Activated CD8-positive, alpha-beta memory T cell treated with anti-CD3 and anti-CD28 coated beads for 1 hour (primary cell): ENCODE data around the gene ZBTB48.
"Not testable (repeated sequence)": the region's sequence is repeated elsewhere in the genome, so short reads cannot be mapped to it uniquely, and the experiment has no call there.

Source experiments
- DNase-seq, 2 donors: peaks; one replicate each; pipeline ENCODE4 v3.0.0-alpha.2; 2020; ENCODE audit warnings: low read depth in 1 of 2; ENCODE audit errors: extremely low read depth in 1 of 2

ZBTB48 gene

DNA sequence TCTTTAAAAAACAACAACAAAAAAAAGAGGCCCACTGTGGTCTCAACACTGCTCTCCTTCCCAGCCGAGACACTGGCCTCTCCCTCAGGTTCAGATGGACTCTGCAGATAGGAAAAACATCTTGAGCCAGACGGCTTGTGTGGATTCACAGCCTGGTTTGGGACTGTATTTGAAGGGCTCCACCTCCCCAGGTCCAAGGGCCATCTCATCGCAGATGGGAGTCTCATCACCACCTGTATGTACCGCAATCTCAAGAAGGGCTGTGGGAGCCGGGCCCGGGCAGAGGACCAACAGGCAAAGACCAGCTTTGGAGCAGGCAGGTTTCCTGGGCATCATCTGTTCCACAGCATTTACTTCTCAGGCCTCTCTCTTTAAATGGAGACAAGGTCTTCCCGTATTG lies 10.3 kb downstream of the ZBTB48 start:
- DNase-seq, result no peak

DNA sequence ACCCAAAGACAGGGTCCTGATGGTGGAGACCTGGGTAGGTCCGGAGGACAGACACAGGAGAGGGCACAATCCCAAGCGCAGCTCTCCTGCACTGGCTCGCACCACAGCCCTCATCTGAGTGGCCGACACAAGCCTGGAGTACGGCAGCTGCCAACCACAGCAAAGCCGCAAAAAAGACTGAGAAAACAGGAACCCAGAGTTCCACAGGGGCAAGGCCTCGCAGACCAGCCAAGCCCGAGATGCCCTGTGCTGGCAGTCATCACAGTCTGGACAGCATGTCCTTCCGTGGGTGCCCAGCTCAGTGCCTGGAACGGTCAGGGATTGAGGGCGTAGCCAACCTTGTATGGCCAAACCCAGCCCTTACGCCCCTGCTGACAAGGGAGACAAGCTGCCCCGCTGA lies 11.4 kb downstream of the ZBTB48 start:
- DNase-seq, result no peak

DNA sequence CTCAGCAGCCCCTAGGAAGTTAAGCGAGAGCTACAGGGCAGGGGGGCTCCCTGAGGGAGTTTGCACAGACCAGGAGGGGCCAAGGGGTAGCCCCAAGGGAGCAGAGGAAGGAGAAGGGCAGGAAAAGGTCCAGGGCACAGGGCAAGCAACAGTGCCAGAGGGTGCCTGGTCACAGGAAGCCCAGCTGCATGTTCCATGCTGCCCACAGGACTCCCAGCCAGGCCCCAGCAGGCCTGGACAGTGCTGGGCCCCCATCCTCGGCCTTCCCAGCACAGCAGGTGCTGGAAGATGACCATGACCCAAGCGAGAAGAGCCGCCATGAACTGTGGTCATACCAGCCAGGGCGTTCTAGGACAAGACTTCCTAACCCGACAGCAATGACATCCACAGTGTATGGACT lies 11.8 kb downstream of the ZBTB48 start:
- DNase-seq, result no peak

DNA sequence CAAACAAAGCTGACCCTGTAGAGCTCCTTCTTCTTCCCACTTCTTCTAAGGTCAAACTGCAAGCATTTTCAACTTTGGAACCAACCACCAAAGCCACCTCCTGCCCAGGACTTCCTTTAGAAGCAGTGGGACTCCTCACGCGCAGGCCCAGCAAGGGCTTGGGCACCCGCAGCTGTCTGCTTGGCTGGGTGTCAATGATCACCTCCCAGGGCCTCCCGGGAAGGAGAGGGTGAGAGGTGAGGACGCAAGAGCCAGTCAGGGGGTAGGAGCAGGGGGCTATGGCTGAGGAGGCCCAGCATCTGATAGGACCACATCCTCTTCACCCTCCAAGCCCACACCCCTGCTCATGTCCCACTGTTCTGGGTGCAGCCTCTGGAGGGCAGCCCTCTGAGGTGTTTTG lies 12.6 kb downstream of the ZBTB48 start:
- DNase-seq, result no peak

DNA sequence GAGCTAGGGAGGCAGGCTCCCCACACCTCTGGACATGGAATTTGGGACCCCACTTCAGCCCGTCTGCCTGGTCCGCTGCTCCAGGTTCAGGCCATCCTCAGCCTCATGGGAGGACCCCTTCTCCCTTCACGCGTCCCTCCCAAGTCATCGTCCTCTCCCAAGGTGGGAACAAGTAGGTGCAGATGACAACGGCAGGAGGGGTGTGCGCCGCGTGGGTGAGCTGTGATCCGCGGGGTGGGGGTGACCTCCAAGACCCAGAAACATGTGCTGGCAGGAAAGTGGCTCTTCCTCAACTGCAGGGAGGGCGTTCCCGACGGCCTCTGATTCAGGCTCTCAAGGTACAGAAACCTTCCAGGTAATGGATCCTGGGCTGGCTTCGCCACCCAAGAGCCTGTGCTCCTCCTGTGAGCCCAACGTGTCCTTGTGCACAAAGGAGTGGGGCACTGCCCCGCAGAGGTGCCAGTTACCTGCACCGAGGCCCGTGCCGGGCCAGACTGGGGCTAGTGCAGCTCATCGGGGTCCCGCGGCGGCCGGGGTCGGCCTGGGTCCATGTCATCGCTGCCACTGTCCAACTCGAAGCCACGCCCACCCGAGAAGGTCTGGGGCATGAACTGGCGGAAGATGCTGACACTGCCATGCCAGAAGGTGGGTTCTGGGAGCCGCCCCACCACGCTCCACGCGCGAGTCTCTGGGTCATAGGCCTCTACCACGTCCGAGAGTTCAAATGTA lies 13.2 kb downstream of the ZBTB48 start:
- DNase-seq, result no peak

DNA sequence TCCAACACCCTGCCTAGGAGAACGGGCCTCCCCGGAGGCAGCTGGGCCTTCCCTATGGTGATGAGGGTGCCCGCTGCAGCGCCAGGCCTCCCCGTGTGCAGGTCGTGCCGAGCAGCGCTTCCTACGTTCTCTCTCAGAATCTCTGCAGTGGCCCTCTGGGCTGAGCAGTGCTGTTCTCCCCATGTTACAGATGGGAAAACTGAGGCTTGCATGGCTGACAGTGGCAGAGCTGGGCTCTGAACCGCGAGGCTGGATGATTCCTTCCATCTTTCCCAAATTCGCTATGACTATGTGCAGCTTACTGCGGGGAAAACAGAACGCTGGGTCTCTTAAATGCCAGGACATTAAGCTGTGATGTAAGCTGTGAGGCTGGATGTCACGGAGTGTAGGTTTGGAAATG lies 14.0 kb downstream of the ZBTB48 start:
- no peak for DNase-seq

DNA sequence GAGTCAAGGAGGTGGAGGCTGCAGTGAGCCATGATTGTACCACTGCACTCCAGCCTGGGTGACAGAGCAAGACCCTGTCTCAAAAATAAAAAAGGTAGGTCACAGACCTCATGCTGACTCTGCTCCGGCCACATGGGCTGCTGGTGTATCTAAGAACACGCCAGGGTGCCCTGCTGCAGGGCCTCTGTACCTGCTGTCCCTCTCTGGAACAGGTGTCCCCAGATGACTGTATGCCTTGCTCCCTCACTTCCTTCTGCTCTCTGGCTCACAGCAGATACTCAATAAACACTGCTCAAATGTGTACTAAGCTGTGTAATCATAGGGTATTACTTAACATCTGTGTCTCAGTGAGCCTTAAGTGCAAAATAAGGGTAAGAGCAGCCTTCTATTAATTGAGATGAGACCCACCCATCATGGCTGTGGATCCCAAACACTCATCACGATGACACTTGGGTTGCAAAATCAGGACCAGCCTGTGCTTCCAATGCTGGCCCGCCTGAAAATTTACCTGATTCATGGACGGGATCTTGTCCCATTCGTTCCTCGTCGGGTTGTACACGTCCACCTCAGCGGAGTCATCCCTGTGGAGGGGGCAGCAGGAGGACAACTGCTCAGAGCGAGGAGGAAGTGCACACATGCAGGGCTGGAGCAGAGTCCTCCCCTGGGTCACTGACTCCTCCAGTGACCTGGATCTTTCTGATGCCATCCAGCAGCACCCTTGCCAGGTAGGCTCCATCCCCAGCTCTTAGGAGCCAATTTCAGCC lies 15.4 kb downstream of the ZBTB48 start:
- DNase-seq, result no peak

DNA sequence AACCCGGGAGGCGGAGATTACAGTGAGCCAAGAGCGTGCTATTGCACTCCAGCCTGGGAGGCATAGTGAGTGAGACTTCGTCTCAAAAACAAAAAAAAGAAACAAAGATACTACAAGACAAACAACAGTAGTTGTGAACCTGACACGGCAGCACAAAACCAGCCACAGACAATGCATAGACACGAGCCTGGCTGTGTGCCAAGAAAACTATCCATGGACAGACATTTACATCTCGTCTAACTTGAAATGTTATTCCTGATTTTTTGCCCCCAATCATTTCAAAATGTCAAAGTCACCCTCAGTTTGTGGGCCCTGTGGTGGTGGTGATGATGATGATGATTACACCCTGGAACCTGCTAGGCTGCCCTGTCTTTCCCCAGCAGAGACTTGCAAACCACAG lies 16.6 kb downstream of the ZBTB48 start:
- DNase-seq, result no peak

DNA sequence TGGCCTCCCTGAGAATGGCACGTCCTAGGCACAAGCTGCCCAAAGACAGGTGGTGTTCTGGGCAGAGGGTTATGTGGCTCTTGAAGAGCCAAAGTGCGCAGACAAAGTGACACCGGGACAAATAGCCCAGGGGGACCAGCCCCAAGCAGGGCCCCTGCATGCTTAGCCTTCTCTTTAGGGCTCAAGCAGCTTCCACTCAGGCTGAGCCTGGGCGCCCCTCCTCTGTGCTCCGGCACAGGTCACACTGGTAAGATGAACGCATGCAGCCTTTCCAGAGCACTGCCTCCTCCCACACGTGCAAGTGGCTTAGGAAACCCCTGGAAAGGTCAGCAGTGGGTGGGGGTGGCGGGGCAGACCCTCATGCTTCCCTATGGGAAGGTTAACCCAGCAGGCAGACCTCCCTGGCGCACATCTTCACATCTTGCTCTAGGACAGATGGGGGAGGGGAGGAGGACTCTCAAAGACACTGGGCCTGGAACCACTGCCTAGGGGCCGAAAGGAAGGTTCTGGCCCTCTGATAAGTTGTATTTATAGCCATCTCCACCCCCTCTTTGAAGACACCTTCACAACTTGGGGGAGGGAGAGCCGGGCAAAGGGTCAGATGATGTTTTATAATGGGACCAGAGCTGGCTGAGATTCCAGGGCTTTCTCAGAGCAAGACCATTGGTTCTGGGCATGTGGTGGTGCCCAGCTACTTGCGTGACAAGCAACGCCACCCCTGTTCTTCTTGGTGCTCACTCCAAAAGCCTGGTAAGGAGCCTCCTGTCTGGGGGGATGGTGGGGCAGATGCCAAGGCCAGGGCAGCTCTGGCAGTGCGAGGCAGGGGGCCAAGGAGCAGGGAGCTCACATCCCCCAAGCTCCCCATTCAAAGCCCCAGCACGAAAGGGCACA lies 17.3 kb downstream of the ZBTB48 start:
- DNase-seq, result no peak

DNA sequence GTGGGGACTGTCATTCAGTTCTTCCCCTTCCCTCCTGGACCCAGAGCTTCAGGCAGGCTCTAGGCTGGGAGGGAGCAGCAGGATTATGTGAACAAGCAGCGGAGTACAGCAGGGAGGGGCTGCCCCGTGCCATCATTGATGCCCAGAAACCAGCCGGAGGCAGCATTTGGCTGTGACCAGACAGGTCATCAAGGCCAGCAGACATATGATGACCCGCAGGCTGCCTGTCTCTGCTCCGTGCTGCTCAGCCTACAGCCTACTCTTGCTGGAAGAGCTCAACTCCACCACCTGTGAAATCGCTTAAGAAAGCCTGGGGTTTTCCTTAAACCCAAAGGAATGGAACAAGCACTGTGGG lies 18.0 kb downstream of the ZBTB48 start:
- DNase-seq, result no peak

DNA sequence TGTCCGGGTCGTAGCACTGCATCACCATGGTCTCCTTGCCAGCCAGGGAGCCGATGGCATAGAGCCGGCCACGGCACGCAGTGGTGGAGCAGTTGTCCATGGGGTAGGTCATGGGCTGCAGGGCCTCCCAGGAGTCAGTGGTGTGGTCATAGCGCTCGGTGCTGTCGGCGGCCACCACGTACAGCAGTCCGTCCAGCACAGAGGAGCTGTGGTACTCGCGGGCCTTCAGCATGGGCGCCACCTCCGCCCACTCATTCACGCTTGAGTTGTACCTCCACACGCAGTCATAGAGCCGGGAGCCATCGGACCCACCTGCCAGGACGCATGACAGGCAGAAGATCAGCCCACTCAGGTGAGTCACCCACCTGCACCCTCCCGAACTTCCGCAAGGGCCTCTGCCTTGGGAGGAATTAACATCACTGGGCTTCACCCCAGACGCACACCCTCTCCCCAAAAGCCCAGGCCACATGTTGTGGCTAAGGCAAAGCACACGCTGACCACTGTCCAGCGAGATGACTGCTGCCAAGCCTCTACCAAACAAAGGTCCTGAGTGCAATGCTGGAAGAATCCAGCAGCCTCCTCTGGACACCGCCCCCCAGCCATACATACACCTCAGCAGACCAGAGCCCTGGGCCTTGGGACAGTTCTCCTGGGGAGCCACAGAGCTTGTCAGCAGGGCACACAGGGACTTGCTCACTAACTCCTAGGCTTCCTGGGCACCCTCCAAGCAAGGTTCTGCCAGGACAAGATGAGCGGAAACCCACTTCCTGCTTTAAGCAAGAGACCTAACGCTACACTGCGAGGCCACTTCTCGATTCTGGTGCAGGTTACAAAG lies 19.6 kb downstream of the ZBTB48 start:
- no peak for DNase-seq

DNA sequence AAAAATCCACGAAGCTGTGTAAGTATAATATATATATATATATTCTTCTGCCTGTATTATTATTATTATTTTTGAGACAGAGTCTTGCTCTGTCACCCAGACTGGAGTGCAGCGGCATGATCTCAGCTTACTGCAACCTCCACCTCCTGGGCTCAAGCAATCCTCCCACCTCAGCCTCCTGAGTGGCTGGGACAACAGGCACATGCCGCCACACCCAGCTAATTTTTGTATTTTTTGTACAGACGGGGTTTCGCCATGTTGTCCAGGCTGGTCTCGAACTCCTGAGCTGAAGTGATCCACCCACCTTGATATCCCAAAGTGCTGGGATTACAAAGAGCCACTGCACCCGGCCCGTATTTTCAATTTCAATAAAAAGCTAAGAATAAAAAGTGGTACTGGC lies 20.2 kb downstream of the ZBTB48 start:
- not testable (repeated sequence) for DNase-seq

DNA sequence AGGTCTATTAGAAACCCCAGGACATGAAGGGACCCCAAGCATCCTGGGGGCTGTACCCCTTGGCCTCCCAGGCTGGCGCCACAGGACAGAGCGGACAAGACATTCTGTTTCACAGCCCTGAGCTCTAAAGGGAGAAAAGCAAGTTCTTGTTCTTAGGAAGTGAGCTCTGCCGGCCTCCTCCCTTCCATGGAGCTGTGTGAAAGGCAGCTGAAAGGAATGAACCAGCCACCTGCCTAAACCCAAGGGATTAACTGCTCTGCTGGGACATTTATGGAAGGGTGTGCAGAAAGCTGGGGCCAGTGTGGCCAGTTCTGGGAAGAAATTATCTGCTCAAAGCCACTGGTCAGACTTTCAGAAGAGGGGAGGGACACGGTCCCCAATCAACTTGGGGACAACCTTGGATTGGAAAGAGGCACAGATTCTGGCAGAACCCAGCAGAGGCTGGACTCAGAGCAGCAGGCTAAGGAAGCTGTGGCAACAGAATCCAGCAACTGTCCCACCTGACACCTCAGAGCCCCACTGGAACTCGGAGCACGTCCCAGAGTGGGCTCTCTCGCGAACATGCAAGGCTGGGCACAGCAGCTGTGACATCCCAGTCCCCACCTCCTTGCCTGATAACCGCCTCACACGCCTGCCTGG lies 20.7 kb downstream of the ZBTB48 start:
- DNase-seq, result no peak

DNA sequence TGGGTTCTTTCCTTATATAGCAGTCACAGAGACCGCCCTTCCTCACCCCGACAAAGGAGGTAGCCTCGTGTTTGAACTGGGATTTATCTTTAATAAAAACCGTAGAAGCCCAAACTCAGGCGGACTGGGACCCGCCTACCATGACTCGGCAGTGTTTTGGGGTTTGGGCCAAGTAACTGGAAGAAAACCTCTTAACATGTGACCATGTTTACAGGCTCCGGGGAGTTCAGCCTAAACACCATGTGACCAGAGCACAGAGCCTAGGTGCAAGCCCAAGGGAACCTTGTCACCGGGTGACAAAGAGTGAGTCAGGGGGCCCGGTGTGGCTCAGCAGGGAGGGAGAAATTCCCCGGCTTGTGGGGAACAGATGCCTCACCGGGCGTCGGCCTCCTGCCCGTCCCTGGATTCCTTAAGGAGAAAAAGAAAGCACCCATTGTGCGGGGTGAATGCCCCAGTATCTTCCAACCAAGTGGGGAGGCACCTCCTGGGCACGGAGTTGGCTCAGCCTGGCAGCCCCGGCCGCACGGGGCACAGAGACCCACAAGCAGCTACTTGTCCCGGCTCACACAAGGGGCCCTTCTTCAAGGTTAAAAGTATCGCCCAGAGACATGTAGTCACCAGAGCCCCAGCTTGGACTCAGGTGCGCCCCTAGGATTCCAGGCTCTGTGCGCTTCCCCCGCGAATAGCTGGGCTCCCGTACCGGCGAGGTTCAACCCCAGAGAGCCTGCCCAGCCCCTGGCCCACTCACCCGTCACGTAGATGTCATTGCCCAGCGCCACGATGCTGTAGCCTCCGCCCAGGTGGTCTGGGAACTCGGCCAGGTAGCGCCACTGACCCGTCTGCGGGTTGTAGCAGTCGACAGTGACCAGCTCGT lies 21.5 kb downstream of the ZBTB48 start:
- no peak for DNase-seq

DNA sequence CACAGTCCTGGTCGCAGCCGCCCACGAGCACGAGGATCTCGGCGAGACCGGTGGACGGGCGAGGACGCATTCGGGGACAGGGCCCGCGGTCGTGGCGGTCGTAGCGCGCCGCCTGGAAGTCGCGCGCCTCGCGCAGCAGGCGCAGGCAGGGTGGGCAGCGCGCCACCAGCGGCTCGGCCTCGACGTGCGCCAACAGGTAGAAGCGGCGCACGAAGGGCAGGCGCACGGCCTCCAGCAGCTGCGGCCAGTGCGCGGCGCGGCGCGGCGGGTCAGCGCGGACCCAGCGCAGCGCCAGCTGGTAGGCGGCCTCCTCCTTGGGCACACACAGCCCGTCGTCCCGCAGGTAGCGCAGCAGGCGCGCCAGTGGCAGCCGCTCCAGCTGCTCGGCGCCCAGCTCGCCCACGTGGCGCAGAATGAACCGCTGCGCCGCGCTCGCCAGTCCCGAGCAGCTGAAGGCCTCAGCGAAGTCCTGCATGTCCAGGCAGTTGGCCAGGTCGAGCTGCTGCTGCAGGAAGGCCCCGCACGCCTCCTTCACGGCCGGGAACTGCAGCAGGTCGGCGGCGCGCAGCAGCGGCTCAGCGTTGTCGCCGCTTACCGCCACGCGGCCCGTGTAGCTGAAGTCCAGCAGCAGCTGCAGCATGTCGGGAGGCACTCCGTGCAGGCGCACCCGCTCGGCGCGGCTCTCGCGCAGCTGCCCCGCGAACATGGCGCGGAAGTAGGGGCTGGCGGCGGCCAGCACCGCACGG lies 22.3 kb downstream of the ZBTB48 start:
- DNase-seq, result no peak

DNA sequence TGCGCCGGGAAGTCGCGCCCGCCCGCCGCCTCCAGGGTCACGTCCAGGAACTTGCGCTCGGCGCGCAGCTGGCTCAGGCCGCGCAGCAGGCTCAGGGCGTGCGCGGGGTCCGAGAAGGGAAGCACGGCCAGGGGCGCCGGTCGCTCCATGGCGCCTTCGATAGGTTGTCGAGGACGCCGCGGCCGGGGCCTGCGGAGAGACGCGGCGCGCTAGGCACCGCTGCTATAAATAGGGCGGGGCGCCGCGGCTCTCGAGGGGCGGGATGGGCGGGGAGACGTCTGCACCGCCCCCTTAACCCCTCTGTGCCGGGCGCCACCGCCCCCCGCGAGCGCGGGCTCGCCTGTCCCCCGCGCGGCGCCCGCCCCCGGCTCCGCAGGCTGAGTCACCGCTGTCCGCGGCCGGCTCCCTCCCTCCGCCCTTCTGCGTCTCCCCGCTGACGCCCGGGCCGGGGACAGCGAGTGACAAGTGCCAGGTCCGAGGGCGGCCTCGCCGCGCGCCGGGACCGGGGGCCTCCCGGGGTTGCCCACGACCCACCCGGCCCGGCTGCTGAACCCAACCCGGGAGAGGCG lies 23.0 kb downstream of the ZBTB48 start, which contains the start of gene KLHL21:
Gene KLHL21 (minus strand): TSS at position 201 of the 569 bp plus-strand sequence. CDS start 52 bp downstream, at position 149.
- peak; percentile 58 to 80 for DNase-seq

DNA sequence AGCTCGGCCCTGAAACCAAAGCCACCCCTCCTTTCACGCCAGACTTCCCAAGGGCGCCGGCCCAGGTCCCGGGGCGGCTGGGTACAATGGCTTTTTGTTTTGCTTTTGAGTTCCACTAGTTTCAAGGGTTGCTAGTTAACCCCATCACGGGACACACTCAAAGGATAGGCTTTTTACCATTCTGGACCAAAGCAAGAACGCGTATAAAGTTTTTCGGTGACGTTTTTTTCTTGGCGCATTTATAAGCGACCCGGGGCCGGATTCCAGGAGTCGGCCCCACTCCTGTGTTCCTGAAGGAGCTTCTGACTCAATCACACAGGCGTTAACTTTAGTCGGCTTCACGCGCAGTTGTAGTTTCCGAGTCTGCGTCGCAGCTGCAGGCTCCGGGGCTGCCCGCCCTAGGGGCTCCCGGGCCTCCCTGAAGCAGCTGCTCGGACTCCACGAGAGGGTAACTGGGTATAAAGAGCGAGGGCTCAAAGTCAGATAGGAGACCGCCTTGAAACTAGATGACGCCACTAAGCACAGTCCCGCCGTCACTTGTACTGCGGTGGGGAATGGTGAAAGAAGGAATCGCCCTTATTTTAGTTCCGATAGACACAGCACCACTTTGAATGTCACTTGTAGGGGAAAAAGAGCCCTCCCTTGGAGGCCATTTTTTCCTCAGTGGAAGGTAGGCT lies 23.6 kb downstream of the ZBTB48 start:
- no peak for DNase-seq
